Pancreas (tissue), 10 donors: ENCODE data around the gene TRRAP. TPM values are rescaled to one million over a fixed set of nuclear protein-coding genes. Genes with fewer than 3 reads are reported as not detected.

Experiments used
- ATAC-seq, 4 donors: fragments of 200-7000 bp; cut with Tn5 transposase; one replicate each; pipeline versions ENCODE4 v1.8.0 to v1.9.1; 2020; ENCODE audit warnings: mild to moderate bottlenecking in 4 of 4, moderate library complexity in 4 of 4
- DNase-seq, 6 donors: peaks; one replicate each; pipeline ENCODE4 v3.0.0-alpha.2; 2020
- FAIRE-seq: peaks from 2 replicates; lab custom pipeline; 2012; peaks lifted over from hg19 to GRCh38; lab: Jason Lieb, UNC
- H3K27ac ChIP-seq, 4 donors: fragments of 200-600 bp; sonication (generic); 1 replicate in 3 of 4; 2 replicates in 1 of 4; pipeline versions ENCODE4 v1.5.0 to v1.8.0; 2020
- H3K27me3 ChIP-seq, 4 donors: fragments of 200-600 bp; one replicate each; pipeline ENCODE4 v1.8.0; 2021
- H3K36me3 ChIP-seq, 3 donors: fragments of 200-600 bp; sonication (generic) in 1 of 3; one replicate each; pipeline versions ENCODE4 v1.5.0 to v1.8.0; 2020 to 2021
- H3K4me1 ChIP-seq, 3 donors: fragments of 200-600 bp; one replicate each; pipeline ENCODE4 v1.8.0; 2021
- H3K4me3 ChIP-seq, 4 donors: fragments of 200-600 bp; sonication (generic) in 2 of 4; one replicate each; pipeline versions ENCODE4 v1.5.0 to v1.8.0; 2020 to 2021
- H3K9me3 ChIP-seq, 4 donors: fragments of 200-600 bp; one replicate each; pipeline ENCODE4 v1.8.0; 2021
- WGBS, 2 donors: extraction: QIAGEN DNeasy Blood & Tissue Kit; methylation state at CpG; one replicate each; pipeline ENCODE4 v1.1.7; 2013; 5-methylcytosine and 5-hydroxymethylcytosine counted together
- intact Hi-C, 3 donors: fragments of 100-400 bp; cut with DNase I; formaldehyde crosslinking; loops; one replicate each; pipeline versions ENCODE4 v1.11.1 to v1.14.2; 2022
- polyA plus RNA-seq, 2 donors: library from polyadenylated mRNA; stranded (reverse); fragments of 200-250 nt; gene quantifications; one replicate each; pipeline ENCODE4 v1.2.3, GENCODE V29; 2013
- total RNA-seq, 6 donors: library from RNA; stranded (reverse); fragmentation: NEBNext Ultra II Directional in 4 of 6; extraction: Animal tissue kit (Norgen Biotek cat#: 25700) in 4 of 6; gene quantifications; one replicate each; pipeline versions ENCODE4 v1.2.1 to v1.2.4, GENCODE V29; 2021 to 2023
- TF ChIP-seq, protein P1 (sequence below), 4 donors: fragments of 200-600 bp; sonication (generic) in 3 of 4; IDR thresholded peaks; one replicate each; pipeline versions ENCODE4 v1.5.0 to v1.8.0; 2021; ENCODE audit warnings: antibody characterized with exemption in 4 of 4
- donor health status: healthy with polysubstance abuse.
- donor health status: DM: no; HTN: no; CAD: no; lungs with moderate emphysema.
- donor health status: DM: no; HTN: no; CAD: no.
- donor health status: control.
- donor health status: control.
- donor health status: Bipolar disorder and iron deficiency.
- donor health status: DM: yes; HTN: yes; CAD: no.
- donor health status: DM: no; HTN: no; CAD: no.
- donor health status: DM: no; HTN: no; CAD: no.
- donor health status: DM: yes; HTN: yes; CAD: no.

The TRRAP gene
- total and polyA plus RNA-seq, 8 donors = 10.2 to 25.1 (median 15.6) TPM

DNA sequence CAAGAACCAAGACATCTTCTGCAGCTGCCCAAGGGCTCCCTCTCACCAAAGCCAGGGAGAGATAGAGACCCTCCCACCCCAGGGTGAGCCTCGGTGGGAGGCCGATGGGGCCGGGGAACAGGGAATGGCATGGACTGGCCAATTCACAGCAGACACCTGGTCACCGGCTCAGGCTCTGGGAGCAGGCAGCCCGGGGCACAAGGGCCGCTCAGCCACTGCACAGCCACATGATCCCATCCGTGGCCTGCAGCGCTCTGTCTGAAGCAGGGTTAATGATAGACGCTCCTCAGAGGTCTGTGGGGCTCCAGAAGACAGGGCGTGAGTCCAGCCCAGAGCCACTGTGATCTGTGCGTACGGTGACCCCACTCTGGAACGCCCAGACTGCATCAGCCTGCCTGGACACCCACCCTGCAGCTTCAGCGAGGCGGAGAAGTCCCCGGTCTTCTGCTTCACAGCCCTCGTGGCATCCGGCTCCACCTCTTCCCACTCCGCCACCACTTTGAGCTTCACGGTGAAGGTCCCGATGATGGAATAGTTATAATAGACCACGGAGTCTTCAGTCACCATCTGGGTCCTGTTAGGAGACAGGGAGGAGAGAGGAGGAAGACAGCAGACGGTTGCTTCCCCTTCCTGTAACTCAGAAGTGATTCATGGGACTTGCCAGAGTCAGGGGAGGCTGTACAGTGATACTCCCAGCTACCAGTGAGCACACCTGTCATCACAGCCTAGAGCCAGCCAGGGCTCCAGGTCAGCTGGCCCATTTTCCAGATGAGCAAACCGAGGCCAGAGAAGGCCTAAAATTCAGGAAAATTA is 22.5 kb upstream of the TRRAP start:
- H3K36me3 ChIP-seq = no peaks in the 10 kb centered on the region
- no peak for FAIRE-seq
- TF ChIP-seq, protein P1, sequence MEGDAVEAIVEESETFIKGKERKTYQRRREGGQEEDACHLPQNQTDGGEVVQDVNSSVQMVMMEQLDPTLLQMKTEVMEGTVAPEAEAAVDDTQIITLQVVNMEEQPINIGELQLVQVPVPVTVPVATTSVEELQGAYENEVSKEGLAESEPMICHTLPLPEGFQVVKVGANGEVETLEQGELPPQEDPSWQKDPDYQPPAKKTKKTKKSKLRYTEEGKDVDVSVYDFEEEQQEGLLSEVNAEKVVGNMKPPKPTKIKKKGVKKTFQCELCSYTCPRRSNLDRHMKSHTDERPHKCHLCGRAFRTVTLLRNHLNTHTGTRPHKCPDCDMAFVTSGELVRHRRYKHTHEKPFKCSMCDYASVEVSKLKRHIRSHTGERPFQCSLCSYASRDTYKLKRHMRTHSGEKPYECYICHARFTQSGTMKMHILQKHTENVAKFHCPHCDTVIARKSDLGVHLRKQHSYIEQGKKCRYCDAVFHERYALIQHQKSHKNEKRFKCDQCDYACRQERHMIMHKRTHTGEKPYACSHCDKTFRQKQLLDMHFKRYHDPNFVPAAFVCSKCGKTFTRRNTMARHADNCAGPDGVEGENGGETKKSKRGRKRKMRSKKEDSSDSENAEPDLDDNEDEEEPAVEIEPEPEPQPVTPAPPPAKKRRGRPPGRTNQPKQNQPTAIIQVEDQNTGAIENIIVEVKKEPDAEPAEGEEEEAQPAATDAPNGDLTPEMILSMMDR (IDR thresholded peaks at IDR 0.05) = no peak
- intact Hi-C loops = no loop called here
- no peaks in the 10 kb centered on the region for H3K27me3 ChIP-seq
- no peak for ATAC-seq
- no peak overlapping the region for H3K27ac ChIP-seq
- WGBS, 2 donors = 70 to 76% methylated on average over 24 of the region's 24 CpGs
- no peaks in the 10 kb centered on the region for H3K9me3 ChIP-seq
- no peak for DNase-seq
- no peaks in the 10 kb centered on the region for H3K4me1 ChIP-seq
- no peak overlapping the region for H3K4me3 ChIP-seq

DNA sequence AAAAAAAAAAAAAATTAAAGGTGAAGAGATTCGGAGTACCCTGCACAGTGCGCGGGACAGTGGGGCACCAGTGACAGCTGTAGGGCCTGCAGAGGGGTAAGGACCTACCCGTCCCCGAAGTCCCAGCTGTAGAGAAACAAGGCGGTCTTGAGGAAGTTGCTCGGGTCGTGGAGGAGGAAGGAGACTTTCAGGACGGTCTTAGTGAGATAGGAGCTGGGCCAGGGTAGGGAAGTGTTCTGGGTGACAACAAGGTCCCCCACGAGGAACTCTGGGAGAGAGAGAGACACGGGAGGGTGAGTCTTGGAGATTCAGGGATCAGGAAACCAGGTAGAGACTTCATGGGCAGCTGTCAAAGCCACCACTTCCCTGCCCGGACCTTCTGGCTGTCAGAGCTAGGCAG is 18.3 kb upstream of the TRRAP start:
- no peak for ATAC-seq
- TF ChIP-seq, protein P1 (IDR thresholded peaks at IDR 0.05) = no peak
- Histone ChIP-seq H3K27ac (no peak overlapping the region), H3K4me1 (no peaks in the 10 kb centered on the region), H3K9me3 (no peaks in the 10 kb centered on the region), H3K36me3 (no peaks in the 10 kb centered on the region), H3K4me3 (no peak overlapping the region), H3K27me3 (no peaks in the 10 kb centered on the region)
- intact Hi-C loops = no loop called here
- no peak for FAIRE-seq
- DNase-seq = no peak
- 56 to 67% methylated on average over 12 of the region's 12 CpGs for WGBS, 2 donors

DNA sequence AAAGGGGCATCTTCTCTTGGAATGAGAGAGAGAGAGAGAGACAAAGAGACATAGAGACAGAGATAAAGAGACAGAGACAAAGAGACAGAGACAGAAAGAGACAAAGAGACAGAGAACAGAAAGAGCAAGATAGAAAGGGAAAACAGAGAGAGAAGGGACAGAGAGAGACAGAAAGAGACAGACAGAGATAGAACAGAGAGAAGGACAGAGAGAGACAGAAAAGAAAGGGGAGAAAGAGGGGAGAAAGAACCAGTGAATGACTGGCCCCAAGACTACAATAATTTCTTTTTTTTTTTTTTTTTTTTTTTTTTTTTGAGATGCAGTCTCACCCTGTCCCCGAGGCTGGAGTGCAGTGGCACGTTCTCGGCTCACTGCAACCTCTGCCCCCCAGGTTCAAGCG is 16.1 kb upstream of the TRRAP start:
- no peak overlapping the region for H3K4me3 ChIP-seq
- 71 to 80% methylated on average over 3 to 4 of the region's 4 CpGs for WGBS, 2 donors
- no peaks in the 10 kb centered on the region for H3K27me3 ChIP-seq
- TF ChIP-seq, protein P1 (IDR thresholded peaks at IDR 0.05) = no peak
- no peaks in the 10 kb centered on the region for H3K9me3 ChIP-seq
- no peak for ATAC-seq
- no peak for DNase-seq
- no peaks in the 10 kb centered on the region for H3K4me1 ChIP-seq
- no peak overlapping the region for H3K27ac ChIP-seq
- no peak for FAIRE-seq
- intact Hi-C loops = no loop called here
- no peaks in the 10 kb centered on the region for H3K36me3 ChIP-seq

DNA sequence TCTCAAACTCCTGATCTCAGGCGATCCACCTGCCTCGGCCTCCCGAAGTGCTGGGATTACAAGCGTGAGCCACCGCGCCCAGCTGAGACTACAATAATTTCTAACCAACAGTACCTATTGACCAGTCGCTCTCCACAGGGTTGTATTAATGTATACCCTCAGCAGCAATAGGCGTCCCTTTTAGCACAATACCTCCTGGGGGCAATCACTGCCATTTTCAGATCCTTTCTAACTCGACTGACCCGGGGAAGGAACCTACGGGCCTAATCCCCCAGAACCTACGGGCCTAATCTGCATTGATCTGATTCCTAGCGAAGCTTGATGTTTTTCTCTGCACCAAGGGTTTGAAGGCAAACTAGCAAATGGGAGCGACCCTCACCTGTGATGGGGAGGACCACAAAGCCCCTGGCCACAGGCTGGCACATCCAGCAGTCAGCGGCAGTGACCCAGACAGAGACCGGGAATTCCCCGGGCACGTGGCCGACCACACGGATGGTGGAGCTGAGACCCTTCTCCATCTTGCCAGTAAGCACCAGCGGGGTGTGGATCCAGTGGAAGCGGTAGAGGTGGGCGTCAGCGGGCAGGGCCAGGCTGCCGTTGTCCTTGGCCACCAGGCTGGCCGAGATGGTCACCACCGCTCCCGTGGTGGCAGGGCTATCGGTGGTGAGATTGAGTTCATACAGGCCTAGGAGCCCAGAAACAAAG is 15.5 kb upstream of the TRRAP start:
- H3K27ac ChIP-seq = no peak overlapping the region
- H3K36me3 ChIP-seq = no peaks in the 10 kb centered on the region
- no peak for DNase-seq
- 89 to 92% methylated on average over 29 of the region's 29 CpGs for WGBS, 2 donors
- H3K9me3 ChIP-seq = no peaks in the 10 kb centered on the region
- no peak overlapping the region for H3K4me3 ChIP-seq
- TF ChIP-seq, protein P1 (IDR thresholded peaks at IDR 0.05) = no peak
- ATAC-seq = no peak
- intact Hi-C loops = no loop called here
- H3K4me1 ChIP-seq = no peaks in the 10 kb centered on the region
- FAIRE-seq = no peak
- no peaks in the 10 kb centered on the region for H3K27me3 ChIP-seq

DNA sequence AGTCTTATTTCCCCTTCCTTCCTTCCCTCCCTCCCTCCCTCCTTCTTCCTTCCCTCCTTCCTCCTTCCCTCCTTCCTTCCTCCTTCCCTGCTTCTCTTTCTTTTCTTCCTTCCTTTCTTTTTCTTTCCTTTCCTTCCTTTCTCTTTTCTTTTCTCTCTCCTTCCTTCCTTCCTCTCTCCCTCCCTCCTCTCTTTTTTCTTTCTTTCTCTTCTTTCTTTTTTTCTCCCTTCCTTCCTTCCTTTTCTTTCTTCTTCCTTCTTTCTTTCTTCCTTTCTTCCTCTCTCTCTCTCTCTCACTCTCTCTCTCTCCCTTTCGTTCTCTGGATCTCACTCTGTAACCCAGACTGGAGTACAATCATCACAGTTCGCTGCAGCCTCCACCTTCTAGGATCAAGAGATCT is 14.7 kb upstream of the TRRAP start:
- TF ChIP-seq, protein P1 (IDR thresholded peaks at IDR 0.05) = no peak

More for the DNA sequence above, 14.7 kb upstream of the TRRAP start:
- DNase-seq (no peak), FAIRE-seq (no peak), ATAC-seq (no peak)
- H3K9me3 ChIP-seq = no peaks in the 10 kb centered on the region
- H3K36me3 ChIP-seq = no peaks in the 10 kb centered on the region
- H3K4me3 ChIP-seq = no peak overlapping the region
- no peaks in the 10 kb centered on the region for H3K27me3 ChIP-seq
- intact Hi-C loops = no loop called here
- H3K27ac ChIP-seq = no peak overlapping the region
- WGBS, 2 donors = 77 to 86% methylated on average over 2 of the region's 2 CpGs
- no peaks in the 10 kb centered on the region for H3K4me1 ChIP-seq
